ENCODE measurements around the gene CFAP68.

Gene CFAP68

GRCh38 chr11:111918390-111919256 is 39.3 kb downstream of the CFAP68 start, which contains the start of gene C11orf52:
Gene C11orf52 (plus strand): TSS chr11:111918913. CDS start chr11:111918973, 60 bp downstream.
- Histone ChIP-seq H3K27me3 (ENCODE audit: control insufficient read depth, insufficient read depth, low read length) (no peaks in the 10 kb centered on the region), H3K36me3 (ENCODE audit: control insufficient read depth, insufficient read depth, low read length) (no peaks in the 10 kb centered on the region), H3K27ac (peak within 1 kb of the TSS; percentile 83), H2AFZ (peak within 1 kb of the TSS; percentile 76), H3K9me3 (ENCODE audit: control insufficient read depth, low read length) (no peaks in the 10 kb centered on the region), H3K4me3 (ENCODE audit: low read depth, low read length) (peak within 1 kb of the TSS; percentile 55), H3K4me2 (ENCODE audit: low read length) (peak within 1 kb of the TSS; percentile 69), H3K9ac (no peak within 1 kb of the TSS), H3K79me2 (no peaks in the 10 kb centered on the region), H3K4me1 (no peaks in the 10 kb centered on the region)
- TF ChIP-seq CTCF (IDR thresholded peaks at IDR 0.05), result no peak

GRCh38 chr11:111920908-111921307 is 41.6 kb downstream of the CFAP68 start:
- H3K27ac ChIP-seq, result no peak overlapping the region
- no peaks in the 10 kb centered on the region for H3K79me2 ChIP-seq
- H3K9me3 ChIP-seq (ENCODE audit: control insufficient read depth, low read length), result no peaks in the 10 kb centered on the region
- H3K9ac ChIP-seq, result no peak overlapping the region
- H3K4me3 ChIP-seq (ENCODE audit: low read depth, low read length), result no peak overlapping the region
- H3K4me2 ChIP-seq (ENCODE audit: low read length), result no peak overlapping the region
- TF ChIP-seq CTCF (IDR thresholded peaks at IDR 0.05), result no peak
- H3K36me3 ChIP-seq (ENCODE audit: control insufficient read depth, insufficient read depth, low read length), result no peaks in the 10 kb centered on the region
- no peaks in the 10 kb centered on the region for H3K4me1 ChIP-seq
- no peaks in the 10 kb centered on the region for H3K27me3 ChIP-seq (ENCODE audit: control insufficient read depth, insufficient read depth, low read length)
- H2AFZ ChIP-seq, result no peak overlapping the region

- TF ChIP-seq CTCF (IDR thresholded peaks at IDR 0.05), result no peak
- H3K4me1 ChIP-seq, result no peaks in the 10 kb centered on the region
- no peak overlapping the region for H3K27ac ChIP-seq
- H3K27me3 ChIP-seq (ENCODE audit: control insufficient read depth, insufficient read depth, low read length), result no peaks in the 10 kb centered on the region
- no peaks in the 10 kb centered on the region for H3K36me3 ChIP-seq (ENCODE audit: control insufficient read depth, insufficient read depth, low read length)
- no peak overlapping the region for H3K4me2 ChIP-seq (ENCODE audit: low read length)
- no peak overlapping the region for H2AFZ ChIP-seq
- H3K79me2 ChIP-seq, result no peaks in the 10 kb centered on the region
- H3K9ac ChIP-seq, result no peak overlapping the region
- no peak overlapping the region for H3K4me3 ChIP-seq (ENCODE audit: low read depth, low read length)
- no peaks in the 10 kb centered on the region for H3K9me3 ChIP-seq (ENCODE audit: control insufficient read depth, low read length)
Observed at GRCh38 chr11:111921541-111922230, 42.3 kb downstream of the CFAP68 start.

GRCh38 chr11:111922803-111923202 is 43.5 kb downstream of the CFAP68 start:
- Histone ChIP-seq H3K27ac (peak overlapping the region; percentile 47), H3K4me2 (ENCODE audit: low read length) (peak overlapping the region; percentile 8), H3K79me2 (no peaks in the 10 kb centered on the region), H3K4me1 (no peaks in the 10 kb centered on the region), H3K9ac (no peak overlapping the region), H2AFZ (no peak overlapping the region), H3K36me3 (ENCODE audit: control insufficient read depth, insufficient read depth, low read length) (no peaks in the 10 kb centered on the region), H3K27me3 (ENCODE audit: control insufficient read depth, insufficient read depth, low read length) (no peaks in the 10 kb centered on the region), H3K4me3 (ENCODE audit: low read depth, low read length) (no peak overlapping the region), H3K9me3 (ENCODE audit: control insufficient read depth, low read length) (no peaks in the 10 kb centered on the region)
- TF ChIP-seq CTCF (IDR thresholded peaks at IDR 0.05), result no peak

All from parathyroid adenoma (tissue), 2 donors.